Trophoblast cell (in vitro differentiated cells and primary cell): ENCODE data around the gene TESK1.

ENCODE experiments used
- DNase-seq, 2 donors: peaks; one replicate each; pipeline ENCODE4 v3.0.0-alpha.2; 2016
- H2AFZ ChIP-seq: 2 replicates; pipeline ENCODE4 v1.6.1; 2013; ENCODE audit warnings: low read length, moderate library complexity, mild to moderate bottlenecking; ENCODE audit not compliant: insufficient read depth, poor library complexity
- H2AK5ac ChIP-seq: 2 replicates; pipeline ENCODE4 v1.6.1; 2013; ENCODE audit warnings: mild to moderate bottlenecking, low read length
- H2BK120ac ChIP-seq: 2 replicates; pipeline ENCODE4 v1.6.1; 2013; ENCODE audit warnings: low read length, mild to moderate bottlenecking, moderate library complexity; ENCODE audit not compliant: insufficient read depth, poor library complexity
- H2BK12ac ChIP-seq: 2 replicates; pipeline ENCODE4 v1.6.1; 2013; ENCODE audit warnings: mild to moderate bottlenecking, low read length, moderate library complexity
- H2BK5ac ChIP-seq: 2 replicates; pipeline ENCODE4 v1.6.1; 2013; ENCODE audit warnings: low read length, low read depth, moderate library complexity, mild to moderate bottlenecking; ENCODE audit not compliant: poor library complexity
- H3K14ac ChIP-seq: 2 replicates; pipeline ENCODE4 v1.6.1; 2013; ENCODE audit warnings: mild to moderate bottlenecking, low read length
- H3K18ac ChIP-seq: 2 replicates; pipeline ENCODE4 v1.6.1; 2013; ENCODE audit warnings: mild to moderate bottlenecking, low read length
- H3K23ac ChIP-seq: 2 replicates; pipeline ENCODE4 v1.6.1; 2013; ENCODE audit warnings: low read length
- H3K27ac ChIP-seq: 2 replicates; pipeline ENCODE4 v1.5.1; 2013; ENCODE audit warnings: low read depth, mild to moderate bottlenecking, inconsistent platforms, low read length, moderate library complexity
- H3K27me3 ChIP-seq: 2 replicates; pipeline ENCODE4 v1.6.1; 2013; ENCODE audit warnings: inconsistent platforms, mild to moderate bottlenecking, low read length, moderate library complexity; ENCODE audit not compliant: insufficient read depth
- H3K36me3 ChIP-seq, 2 experiments: 1 replicate in 1 of 2; 2 replicates in 1 of 2; pipeline ENCODE4 v1.6.1; 2013; ENCODE audit warnings: low read length in 2 of 2, mild to moderate bottlenecking in 2 of 2, moderate library complexity in 1 of 2; ENCODE audit not compliant: insufficient read depth in 2 of 2, control insufficient read depth in 1 of 2
- H3K4ac ChIP-seq: 2 replicates; pipeline ENCODE4 v1.6.1; 2013; ENCODE audit warnings: low read depth, mild to moderate bottlenecking, low read length, moderate library complexity
- H3K4me1 ChIP-seq, 2 experiments: 1 replicate in 1 of 2; 2 replicates in 1 of 2; pipeline ENCODE4 v1.6.1; 2013; ENCODE audit warnings: low read length in 2 of 2, mild to moderate bottlenecking in 2 of 2, moderate library complexity in 1 of 2; ENCODE audit not compliant: insufficient read depth in 2 of 2, control insufficient read depth in 1 of 2
- H3K4me2 ChIP-seq: 2 replicates; pipeline ENCODE4 v1.6.1; 2013; ENCODE audit warnings: inconsistent platforms, mild to moderate bottlenecking, low read length, moderate library complexity
- H3K4me3 ChIP-seq: 2 replicates; pipeline ENCODE4 v1.5.1; 2013; ENCODE audit warnings: mild to moderate bottlenecking, low read depth, low read length, inconsistent platforms
- H3K79me1 ChIP-seq: one replicate; pipeline ENCODE4 v1.6.1; 2013; ENCODE audit warnings: low read length
- H3K79me2 ChIP-seq: 2 replicates; pipeline ENCODE4 v1.6.1; 2013; ENCODE audit warnings: low read length, mild to moderate bottlenecking; ENCODE audit not compliant: control insufficient read depth, insufficient read depth, poor library complexity
- H3K9ac ChIP-seq: 2 replicates; pipeline ENCODE4 v1.6.1; 2013; ENCODE audit warnings: mild to moderate bottlenecking, low read length
- H3K9me3 ChIP-seq: 2 replicates; pipeline ENCODE4 v1.6.1; 2013; ENCODE audit warnings: low read depth, mild to moderate bottlenecking, control low read depth, inconsistent platforms, low read length; ENCODE audit not compliant: insufficient read depth
- H4K12ac ChIP-seq: 2 replicates; pipeline ENCODE4 v1.6.1; 2013; ENCODE audit warnings: low read depth, mild to moderate bottlenecking, low read length, moderate library complexity
- H4K8ac ChIP-seq: 2 replicates; pipeline ENCODE4 v1.6.1; 2013; ENCODE audit warnings: low read depth, mild to moderate bottlenecking, low read length, moderate library complexity
- H4K91ac ChIP-seq: one replicate; pipeline ENCODE4 v1.6.1; 2013; ENCODE audit warnings: low read depth, mild to moderate bottlenecking, low read length, moderate library complexity
- WGBS: extraction: QIAGEN DNeasy Blood & Tissue Kit; methylation state at CpG from one replicate; pipeline ENCODE4 v1.1.7; 2013; ENCODE audit warnings: missing lambda C conversion rate; ENCODE audit not compliant: insufficient read length, insufficient coverage; ENCODE audit errors: extremely low coverage; 5-methylcytosine and 5-hydroxymethylcytosine counted together

The TESK1 gene

GRCh38 chr9:35562895-35563780 lies 41.9 kb upstream of the TESK1 start:
- no peak overlapping the region for H3K14ac ChIP-seq
- WGBS, result no CpG with 5 or more reads among the region's 20 CpGs
- no peak overlapping the region for H3K4me2 ChIP-seq
- no peak overlapping the region for H3K4me3 ChIP-seq
- H3K18ac ChIP-seq, result no peak overlapping the region
- no peak overlapping the region for H2BK12ac ChIP-seq
- H2AFZ ChIP-seq, result no peak overlapping the region
- no peak overlapping the region for H4K8ac ChIP-seq
- H2BK5ac ChIP-seq, result no peak overlapping the region
- no peak overlapping the region for H3K4ac ChIP-seq
- H4K91ac ChIP-seq, result peak overlapping the region; percentile 42
- no peak overlapping the region for H3K27ac ChIP-seq
- no peak for DNase-seq
- peaks cover 26 to 36% of the 10 kb centered on the region in 2 experiments for H3K36me3 ChIP-seq
- H3K79me2 ChIP-seq, result no peaks in the 10 kb centered on the region
- H2AK5ac ChIP-seq, result no peak overlapping the region
- H3K9ac ChIP-seq, result no peak overlapping the region
- peaks cover 2% of the 10 kb centered on the region for H3K79me1 ChIP-seq
- H3K9me3 ChIP-seq, result peaks cover under 1% of the 10 kb centered on the region
- H4K12ac ChIP-seq, result no peak overlapping the region
- no peak overlapping the region for H3K23ac ChIP-seq
- H3K4me1 ChIP-seq, result peaks cover 7 to 10% of the 10 kb centered on the region in 2 experiments
- no peak overlapping the region for H2BK120ac ChIP-seq
- no peaks in the 10 kb centered on the region for H3K27me3 ChIP-seq

DNA sequence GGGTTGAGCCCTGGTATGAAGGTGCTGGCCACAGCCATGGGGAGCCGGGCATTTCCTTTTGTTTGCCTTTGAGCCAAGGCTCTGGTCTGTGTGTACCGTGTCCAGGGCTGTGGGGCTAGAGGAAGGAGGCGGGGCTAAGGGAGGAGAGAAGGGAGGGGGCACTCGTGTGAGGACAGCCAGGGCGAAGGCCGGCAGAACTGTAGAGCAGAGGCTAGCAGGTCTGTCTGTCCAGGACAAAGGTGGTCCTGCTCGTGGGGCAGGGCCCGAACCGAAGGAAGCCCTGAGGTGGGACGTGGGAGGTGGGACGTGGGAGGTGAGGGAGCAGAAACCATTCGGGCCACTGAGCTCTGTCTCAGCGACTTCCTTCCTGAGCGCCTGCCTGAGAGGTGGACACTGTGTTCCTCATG lies 41.3 kb upstream of the TESK1 start:
- H2BK120ac ChIP-seq, result no peak overlapping the region
- H2BK5ac ChIP-seq, result no peak overlapping the region
- H3K79me1 ChIP-seq, result peaks cover 2% of the 10 kb centered on the region
- no peaks in the 10 kb centered on the region for H3K27me3 ChIP-seq
- H3K36me3 ChIP-seq, result peaks cover 22 to 30% of the 10 kb centered on the region in 2 experiments
- no CpG with 5 or more reads among the region's 14 CpGs for WGBS
- H3K18ac ChIP-seq, result no peak overlapping the region
- H3K4me2 ChIP-seq, result no peak overlapping the region
- no peak overlapping the region for H2AK5ac ChIP-seq
- no peak overlapping the region for H3K27ac ChIP-seq
- peaks cover 7 to 10% of the 10 kb centered on the region in 2 experiments for H3K4me1 ChIP-seq
- no peak for DNase-seq
- H4K8ac ChIP-seq, result peak overlapping the region; percentile 44
- H3K4ac ChIP-seq, result no peak overlapping the region
- no peaks in the 10 kb centered on the region for H3K9me3 ChIP-seq
- no peaks in the 10 kb centered on the region for H3K79me2 ChIP-seq
- H4K91ac ChIP-seq, result peak overlapping the region; percentile 42
- H3K14ac ChIP-seq, result no peak overlapping the region
- no peak overlapping the region for H2BK12ac ChIP-seq
- no peak overlapping the region for H2AFZ ChIP-seq
- no peak overlapping the region for H3K9ac ChIP-seq
- no peak overlapping the region for H3K4me3 ChIP-seq
- H4K12ac ChIP-seq, result no peak overlapping the region
- no peak overlapping the region for H3K23ac ChIP-seq

GRCh38 chr9:35564658-35565061 lies 40.4 kb upstream of the TESK1 start:
- Histone ChIP-seq H3K23ac (no peak overlapping the region), H3K9me3 (no peaks in the 10 kb centered on the region), H2BK5ac (no peak overlapping the region), H3K27me3 (no peaks in the 10 kb centered on the region), H2AFZ (no peak overlapping the region), H4K12ac (no peak overlapping the region), H3K14ac (no peak overlapping the region), H3K27ac (no peak overlapping the region), H3K18ac (no peak overlapping the region), H3K4ac (no peak overlapping the region), H3K36me3 (peaks cover 22 to 27% of the 10 kb centered on the region in 2 experiments), H3K9ac (no peak overlapping the region), H2BK12ac (no peak overlapping the region), H2BK120ac (no peak overlapping the region), H3K4me2 (no peak overlapping the region), H2AK5ac (no peak overlapping the region), H3K79me1 (peaks cover 2% of the 10 kb centered on the region), H3K4me1 (peaks cover 7 to 10% of the 10 kb centered on the region in 2 experiments), H4K91ac (no peak overlapping the region), H3K79me2 (no peaks in the 10 kb centered on the region), H4K8ac (no peak overlapping the region), H3K4me3 (no peak overlapping the region)
- no peak for DNase-seq
- WGBS, result no CpG with 5 or more reads among the region's 7 CpGs

GRCh38 chr9:35566417-35566816 lies 38.6 kb upstream of the TESK1 start:
- Histone ChIP-seq H2BK5ac (no peak overlapping the region), H2AFZ (no peak overlapping the region), H3K9ac (no peak overlapping the region), H3K79me1 (peaks cover 2% of the 10 kb centered on the region), H3K4me2 (no peak overlapping the region), H4K91ac (no peak overlapping the region), H3K79me2 (no peaks in the 10 kb centered on the region), H3K23ac (no peak overlapping the region), H3K27me3 (no peaks in the 10 kb centered on the region), H2BK12ac (no peak overlapping the region), H4K8ac (no peak overlapping the region), H4K12ac (no peak overlapping the region), H3K4me1 (peaks cover 7 to 10% of the 10 kb centered on the region in 2 experiments), H3K27ac (no peak overlapping the region), H3K18ac (no peak overlapping the region), H3K4me3 (no peak overlapping the region), H2AK5ac (no peak overlapping the region), H3K4ac (no peak overlapping the region), H3K36me3 (peaks cover 6 to 12% of the 10 kb centered on the region in 2 experiments), H3K9me3 (no peaks in the 10 kb centered on the region), H2BK120ac (no peak overlapping the region), H3K14ac (no peak overlapping the region)
- WGBS, result no CpG with 5 or more reads among the region's 2 CpGs
- no peak for DNase-seq
